Colonic mucosa (tissue), 4 donors: ENCODE data around the gene BLCAP. TPM values are rescaled to one million over a fixed set of nuclear protein-coding genes. Genes with fewer than 3 reads are reported as not detected.
"Not testable (repeated sequence)": the region's sequence is repeated elsewhere in the genome, so short reads cannot be mapped to it uniquely, and the experiment has no call there.

Source experiments
- DNase-seq: peaks from one replicate; pipeline ENCODE4 v3.0.0-alpha.2; 2020
- H3K27ac ChIP-seq: fragments of 200-600 bp; one replicate; pipeline ENCODE4 v1.8.0; 2021
- H3K27me3 ChIP-seq: fragments of 200-600 bp; one replicate; pipeline ENCODE4 v1.8.0; 2021
- H3K36me3 ChIP-seq: fragments of 200-600 bp; one replicate; pipeline ENCODE4 v1.8.0; 2021
- H3K4me1 ChIP-seq: fragments of 200-600 bp; one replicate; pipeline ENCODE4 v1.8.0; 2021; ENCODE audit warnings: mild to moderate bottlenecking
- H3K4me3 ChIP-seq: fragments of 200-600 bp; one replicate; pipeline ENCODE4 v1.8.0; 2021
- H3K9ac ChIP-seq, 2 donors: one replicate each; pipeline ENCODE4 v1.7.0; 2013; ENCODE audit warnings: control low read depth in 2 of 2, low read depth in 2 of 2, low read length in 2 of 2
- H3K9me3 ChIP-seq: fragments of 200-600 bp; one replicate; pipeline ENCODE4 v1.8.0; 2021
- CTCF ChIP-seq: fragments of 200-600 bp; IDR thresholded peaks from one replicate; pipeline ENCODE4 v1.8.0; 2022; ENCODE audit warnings: antibody characterized with exemption, mild to moderate bottlenecking
- intact Hi-C: fragments of 100-400 bp; cut with DNase I; formaldehyde crosslinking; loops from one replicate; pipeline ENCODE4 v1.14.1; 2022
- total RNA-seq, 2 donors: library from RNA; stranded (reverse); fragmentation: NEBNext Ultra II Directional in 1 of 2; extraction: Animal tissue kit (Norgen Biotek cat#: 25700) in 1 of 2; gene quantifications; one replicate each; pipeline ENCODE4 v1.2.1, GENCODE V29; 2021
- donor health status: healthy.
- donor health status: DM: no; HTN: no; CAD: no.
- donor health status: DM: no; HTN: no; CAD: no.

The BLCAP gene
- total RNA-seq, 2 donors from 2014 or later: 87.2 to 103 TPM

- no peak for TF ChIP-seq CTCF
- intact Hi-C loops: loop anchor here (5.0 kb wide), 2 partner anchors 432 to 662 kb away; no protein-coding TSS in a partner anchor
These were observed 33.0 kb upstream of the BLCAP start for GRCh38 chr20:37560629-37561028.

GRCh38 chr20:37559312-37560027 is 31.8 kb upstream of the BLCAP start:
- H3K27me3 ChIP-seq: no peaks in the 10 kb centered on the region
- intact Hi-C loops: loop anchor here (5.0 kb wide), 2 partner anchors 433 to 663 kb away; no protein-coding TSS in a partner anchor
- no peaks in the 10 kb centered on the region for H3K36me3 ChIP-seq
- H3K27ac ChIP-seq: no peak overlapping the region
- H3K9me3 ChIP-seq: no peaks in the 10 kb centered on the region
- H3K9ac ChIP-seq: no peak overlapping the region
- TF ChIP-seq CTCF: no peak
- DNase-seq: no peak
- no peak overlapping the region for H3K4me3 ChIP-seq
- H3K4me1 ChIP-seq: no peaks in the 10 kb centered on the region

More at GRCh38 chr20:37560629-37561028, 33.0 kb upstream of the BLCAP start:
- Histone ChIP-seq H3K9ac (no peak overlapping the region), H3K4me3 (no peak overlapping the region), H3K27me3 (peaks cover 5% of the 10 kb centered on the region), H3K36me3 (no peaks in the 10 kb centered on the region), H3K9me3 (no peaks in the 10 kb centered on the region), H3K4me1 (no peaks in the 10 kb centered on the region), H3K27ac (no peak overlapping the region)
- DNase-seq: no peak

GRCh38 chr20:37558779-37559178 is 31.1 kb upstream of the BLCAP start:
- Histone ChIP-seq H3K27ac (no peak overlapping the region), H3K9me3 (no peaks in the 10 kb centered on the region), H3K4me1 (no peaks in the 10 kb centered on the region), H3K9ac (no peak overlapping the region), H3K36me3 (no peaks in the 10 kb centered on the region), H3K4me3 (no peak overlapping the region), H3K27me3 (no peaks in the 10 kb centered on the region)
- TF ChIP-seq CTCF: no peak
- no peak for DNase-seq
- intact Hi-C loops: no loop called here

GRCh38 chr20:37558306-37558705 is 30.6 kb upstream of the BLCAP start:
- Histone ChIP-seq H3K27me3 (no peaks in the 10 kb centered on the region), H3K36me3 (no peaks in the 10 kb centered on the region), H3K9me3 (no peaks in the 10 kb centered on the region), H3K9ac (no peak overlapping the region), H3K4me3 (no peak overlapping the region), H3K4me1 (no peaks in the 10 kb centered on the region), H3K27ac (no peak overlapping the region)
- intact Hi-C loops: no loop called here
- TF ChIP-seq CTCF: no peak
- no peak for DNase-seq

GRCh38 chr20:37556538-37556937 is 28.9 kb upstream of the BLCAP start:
- DNase-seq: no peak
- Histone ChIP-seq H3K36me3 (no peaks in the 10 kb centered on the region), H3K4me3 (no peak overlapping the region), H3K9ac (no peak overlapping the region), H3K4me1 (no peaks in the 10 kb centered on the region), H3K27me3 (no peaks in the 10 kb centered on the region), H3K9me3 (no peaks in the 10 kb centered on the region), H3K27ac (no peak overlapping the region)
- intact Hi-C loops: no loop called here
- TF ChIP-seq CTCF: no peak

- DNase-seq, H3K4me3 ChIP-seq, intact Hi-C loops, H3K4me1 ChIP-seq, H3K9ac ChIP-seq, H3K27me3 ChIP-seq, H3K27ac ChIP-seq, H3K36me3 ChIP-seq, H3K9me3 ChIP-seq: not testable (repeated sequence)
These were observed 27.1 kb upstream of the BLCAP start for GRCh38 chr20:37554721-37555298.
